NT2/D1 (cell line): ENCODE results near the gene CCDC3.

Experiments
- SUZ12 ChIP-seq: IDR thresholded peaks from 2 replicates; pipeline ENCODE4 v1.6.1; 2011; ENCODE audit not compliant: insufficient read length, insufficient read depth; ENCODE audit errors: extremely low read depth
- YY1 ChIP-seq: IDR thresholded peaks from 2 replicates; pipeline ENCODE4 v1.6.1; 2011; ENCODE audit not compliant: insufficient read length, insufficient read depth
- ZNF274 ChIP-seq: IDR thresholded peaks from 2 replicates; pipeline ENCODE4 v1.6.1; 2011; ENCODE audit warnings: mild to moderate bottlenecking, low read depth, low read length

- TF ChIP-seq YY1 (no peak), ZNF274 (no peak), SUZ12 (no peak)
Observed at GRCh38 chr10:12946372-12946771, 55.1 kb downstream of the CCDC3 start.
